Activated naive CD4-positive, alpha-beta T cell treated with anti-CD3 and anti-CD28 coated beads for 36 hours (primary cell): ENCODE data around the gene FRMD4B. TPM values are rescaled to one million over a fixed set of nuclear protein-coding genes. Genes with fewer than 3 reads are reported as not detected.

Source experiments
- CTCF ChIA-PET: fragments of 350-600 bp; sonication (Branson Sonifier 250); formaldehyde crosslinking; loops from one replicate; lab custom pipeline; 2021; ENCODE audit warnings: antibody characterized with exemption; lab: Charles Lee
- DNase-seq: peaks from one replicate; pipeline ENCODE4 v3.0.0-alpha.2; 2020
- H3K27ac Mint-ChIP-seq: one replicate; pipeline ENCODE4 v1.8.0; 2021; ENCODE audit warnings: mild to moderate bottlenecking, mixed read lengths
- H3K27me3 Mint-ChIP-seq: one replicate; pipeline ENCODE4 v1.8.0; 2021; ENCODE audit warnings: low read depth, mixed read lengths
- H3K36me3 Mint-ChIP-seq: one replicate; pipeline ENCODE4 v1.8.0; 2021; ENCODE audit warnings: low read depth, mixed read lengths
- H3K4me1 Mint-ChIP-seq: one replicate; pipeline ENCODE4 v1.8.0; 2021; ENCODE audit warnings: low read depth, mixed read lengths
- H3K4me3 Mint-ChIP-seq: one replicate; pipeline ENCODE4 v1.8.0; 2021; ENCODE audit warnings: mild to moderate bottlenecking, moderate library complexity, mixed read lengths
- H3K9me3 Mint-ChIP-seq: one replicate; pipeline ENCODE4 v1.8.0; 2021; ENCODE audit warnings: mixed read lengths
- intact Hi-C: fragments of 100-400 bp; cut with micrococcal nuclease; formaldehyde crosslinking; loops from one replicate; pipeline ENCODE4 v1.15.1; 2023
- total RNA-seq, 2 experiments: library from RNA; stranded (reverse); gene quantifications; one replicate each; pipeline ENCODE4 v1.2.3, GENCODE V29; 2021

Gene FRMD4B
- total RNA-seq, 2 experiments from 2014 or later = 11.9 to 12.1 TPM

- no peaks in the 10 kb centered on the region for H3K9me3 Mint-ChIP-seq
- H3K27me3 Mint-ChIP-seq = no peaks in the 10 kb centered on the region
- H3K36me3 Mint-ChIP-seq = peaks cover 49% of the 10 kb centered on the region
- intact Hi-C loops = no loop called here
- no peak for DNase-seq
- CTCF ChIA-PET = interaction anchor here (0.6 kb wide), 1 partner anchor 88 kb away, joined by 3 read pairs; no protein-coding TSS in a partner anchor
- no peak overlapping the region for H3K4me3 Mint-ChIP-seq
- H3K27ac Mint-ChIP-seq = no peak overlapping the region
- H3K4me1 Mint-ChIP-seq = peaks cover 5% of the 10 kb centered on the region
Observed at GRCh38 chr3:69189487-69189886, 196.4 kb downstream of the FRMD4B start.

- Mint-ChIP-seq H3K4me3 (no peak overlapping the region), H3K27me3 (no peaks in the 10 kb centered on the region), H3K4me1 (peaks cover 6% of the 10 kb centered on the region), H3K27ac (no peak overlapping the region), H3K9me3 (no peaks in the 10 kb centered on the region), H3K36me3 (peaks cover 45% of the 10 kb centered on the region)
- DNase-seq = no peak
- CTCF ChIA-PET = interaction anchor here (1.0 to 2.3 kb wide), 2 partner anchors 12 to 25 kb away, joined by 3 to 6 read pairs; no protein-coding TSS in a partner anchor
- intact Hi-C loops = no loop called here
Observed at GRCh38 chr3:69186575-69187093, 199.3 kb downstream of the FRMD4B start.

GRCh38 chr3:69182588-69183316, 203.1 kb downstream of the FRMD4B start:
- Mint-ChIP-seq H3K36me3 (peaks cover 50% of the 10 kb centered on the region), H3K4me1 (peaks cover 16% of the 10 kb centered on the region), H3K4me3 (no peak overlapping the region), H3K27ac (no peak overlapping the region), H3K27me3 (no peaks in the 10 kb centered on the region), H3K9me3 (no peaks in the 10 kb centered on the region)
- CTCF ChIA-PET = interaction anchor here (0.6 to 1.4 kb wide), 6 partner anchors 27 to 179 kb away, joined by 3 to 4 read pairs (median 4); no protein-coding TSS in a partner anchor
- intact Hi-C loops = no loop called here
- no peak for DNase-seq

- peaks cover 49% of the 10 kb centered on the region for H3K36me3 Mint-ChIP-seq
- intact Hi-C loops = no loop called here
Observed at GRCh38 chr3:69181592-69182211, 204.2 kb downstream of the FRMD4B start.

GRCh38 chr3:69180869-69181591, 204.9 kb downstream of the FRMD4B start:
- peaks cover 52% of the 10 kb centered on the region for H3K36me3 Mint-ChIP-seq
- CTCF ChIA-PET = no interaction called here
- peaks cover 16% of the 10 kb centered on the region for H3K4me1 Mint-ChIP-seq
- H3K9me3 Mint-ChIP-seq = no peaks in the 10 kb centered on the region
- DNase-seq = no peak
- no peak overlapping the region for H3K4me3 Mint-ChIP-seq
- H3K27ac Mint-ChIP-seq = no peak overlapping the region
- no peaks in the 10 kb centered on the region for H3K27me3 Mint-ChIP-seq
- intact Hi-C loops = no loop called here

More at GRCh38 chr3:69181592-69182211, 204.2 kb downstream of the FRMD4B start:
- Mint-ChIP-seq H3K27me3 (no peaks in the 10 kb centered on the region), H3K27ac (no peak overlapping the region), H3K4me1 (peaks cover 16% of the 10 kb centered on the region), H3K9me3 (no peaks in the 10 kb centered on the region), H3K4me3 (no peak overlapping the region)
- no peak for DNase-seq
- CTCF ChIA-PET = interaction anchor here (0.7 kb wide), 1 partner anchor 131 kb away, joined by 4 read pairs; no protein-coding TSS in a partner anchor

GRCh38 chr3:69179740-69180372, 206.0 kb downstream of the FRMD4B start:
- intact Hi-C loops = loop anchor here (1.0 to 2.0 kb wide), 2 partner anchors 19 to 32 kb away; no protein-coding TSS in a partner anchor
- Mint-ChIP-seq H3K4me1 (peaks cover 23% of the 10 kb centered on the region), H3K9me3 (no peaks in the 10 kb centered on the region), H3K36me3 (peaks cover 54% of the 10 kb centered on the region), H3K27ac (no peak overlapping the region), H3K4me3 (no peak overlapping the region), H3K27me3 (no peaks in the 10 kb centered on the region)
- CTCF ChIA-PET = interaction anchor here (0.6 kb wide), 1 partner anchor 15 kb away, joined by 3 read pairs; no protein-coding TSS in a partner anchor
- no peak for DNase-seq

- no peak overlapping the region for H3K4me3 Mint-ChIP-seq
- CTCF ChIA-PET = interaction anchor here (0.7 to 1.2 kb wide), 5 partner anchors 10 to 127 kb away, joined by 3 to 7 read pairs (median 4); no protein-coding TSS in a partner anchor
- intact Hi-C loops = loop anchor here (1.0 to 2.0 kb wide), 2 partner anchors 20 to 33 kb away; no protein-coding TSS in a partner anchor
Observed at GRCh38 chr3:69178838-69179739, 206.8 kb downstream of the FRMD4B start.

GRCh38 chr3:69178082-69178481, 207.8 kb downstream of the FRMD4B start:
- intact Hi-C loops = loop anchor here (2.0 kb wide), 1 partner anchor 21 kb away; no protein-coding TSS in a partner anchor
- DNase-seq = no peak
- Mint-ChIP-seq H3K27me3 (no peaks in the 10 kb centered on the region), H3K4me1 (peaks cover 23% of the 10 kb centered on the region), H3K4me3 (no peak overlapping the region), H3K9me3 (no peaks in the 10 kb centered on the region), H3K27ac (no peak overlapping the region), H3K36me3 (peaks cover 54% of the 10 kb centered on the region)
- CTCF ChIA-PET = interaction anchor here (0.8 to 1.2 kb wide), 5 partner anchors 15 to 129 kb away, joined by 3 to 7 read pairs (median 4); no protein-coding TSS in a partner anchor

More at GRCh38 chr3:69178838-69179739, 206.8 kb downstream of the FRMD4B start:
- Mint-ChIP-seq H3K36me3 (peaks cover 53% of the 10 kb centered on the region), H3K9me3 (no peaks in the 10 kb centered on the region), H3K27ac (no peak overlapping the region), H3K27me3 (no peaks in the 10 kb centered on the region), H3K4me1 (peaks cover 23% of the 10 kb centered on the region)
- DNase-seq = no peak

GRCh38 chr3:69174871-69175737, 210.8 kb downstream of the FRMD4B start:
- Mint-ChIP-seq H3K36me3 (peaks cover 38% of the 10 kb centered on the region), H3K27me3 (no peaks in the 10 kb centered on the region), H3K27ac (no peak overlapping the region), H3K9me3 (no peaks in the 10 kb centered on the region), H3K4me3 (no peak overlapping the region), H3K4me1 (peaks cover 17% of the 10 kb centered on the region)
- CTCF ChIA-PET = interaction anchor here (0.7 to 2.3 kb wide), 4 partner anchors 10 to 131 kb away, joined by 3 to 7 read pairs (median 5); no protein-coding TSS in a partner anchor
- intact Hi-C loops = no loop called here
- DNase-seq = no peak

GRCh38 chr3:69174445-69174844, 211.4 kb downstream of the FRMD4B start:
- H3K27me3 Mint-ChIP-seq = no peaks in the 10 kb centered on the region
- no peaks in the 10 kb centered on the region for H3K9me3 Mint-ChIP-seq
- intact Hi-C loops = no loop called here
- H3K36me3 Mint-ChIP-seq = peaks cover 33% of the 10 kb centered on the region
- H3K27ac Mint-ChIP-seq = no peak overlapping the region
- DNase-seq = no peak
- H3K4me1 Mint-ChIP-seq = peaks cover 14% of the 10 kb centered on the region
- no peak overlapping the region for H3K4me3 Mint-ChIP-seq
- CTCF ChIA-PET = interaction anchor here (0.7 to 2.3 kb wide), 6 partner anchors 9 to 136 kb away, joined by 3 to 7 read pairs (median 5); no protein-coding TSS in a partner anchor
